Ovary (tissue), 9 donors: ENCODE results near the gene ATXN3. TPM values are rescaled to one million over a fixed set of nuclear protein-coding genes. Genes with fewer than 3 reads are reported as not detected.

Source experiments
- DNase-seq, 5 donors: peaks; one replicate each; pipeline ENCODE4 v3.0.0-alpha.2; 2019 to 2020
- H3K27ac ChIP-seq, 2 donors: fragments of 200-600 bp; one replicate each; pipeline versions ENCODE4 v1.5.1 to v1.8.0; 2019 to 2022
- H3K27me3 ChIP-seq: fragments of 200-600 bp; one replicate; pipeline ENCODE4 v1.8.0; 2022
- H3K36me3 ChIP-seq: fragments of 200-600 bp; sonication (generic); one replicate; pipeline ENCODE4 v1.5.1; 2019
- H3K4me1 ChIP-seq: one replicate; pipeline ENCODE4 v1.8.1; 2013; ENCODE audit warnings: mild to moderate bottlenecking, moderate library complexity; ENCODE audit not compliant: insufficient read depth
- H3K4me3 ChIP-seq: fragments of 200-600 bp; sonication (generic); one replicate; pipeline ENCODE4 v1.5.1; 2017
- H3K9me3 ChIP-seq, 2 donors: fragments of 200-600 bp in 1 of 2; sonication (generic) in 1 of 2; one replicate each; pipeline versions ENCODE4 v1.5.1 to v1.8.1; 2013 to 2019; ENCODE audit warnings: mild to moderate bottlenecking in 1 of 2, moderate library complexity in 1 of 2
- CTCF ChIP-seq, 3 donors: fragments of 450-650 bp in 2 of 3; fragments of 200-600 bp in 1 of 3; IDR thresholded peaks; one replicate each; pipeline versions ENCODE4 v1.5.1 to v1.8.0; 2016 to 2022; ENCODE audit warnings: antibody characterized with exemption in 3 of 3, mild to moderate bottlenecking in 1 of 3
- EP300 ChIP-seq: sonication (generic); formaldehyde crosslinking; IDR thresholded peaks from one replicate; pipeline ENCODE4 v1.6.1; 2017; ENCODE audit warnings: antibody characterized with exemption
- POLR2A ChIP-seq: fragments of 450-650 bp; IDR thresholded peaks from one replicate; pipeline ENCODE4 v1.6.1; 2017; ENCODE audit warnings: antibody characterized with exemption, mild to moderate bottlenecking, moderate library complexity
- WGBS, 3 donors: extraction: QIAGEN DNeasy Blood & Tissue Kit in 1 of 3; methylation state at CpG; one replicate each; pipeline versions ENCODE4 v1.1.5 to v1.1.7; 2013 to 2017; 5-methylcytosine and 5-hydroxymethylcytosine counted together
- intact Hi-C, 4 donors: fragments of 100-400 bp; cut with DNase I; formaldehyde crosslinking; loops; one replicate each; pipeline versions ENCODE4 v1.11.0 to v1.15.1; 2022 to 2023
- polyA plus RNA-seq, 2 donors: library from polyadenylated mRNA; stranded (reverse); fragments of 200-250 nt in 1 of 2; fragments of 350-450 nt in 1 of 2; fragmentation: Illumina TruSeq in 1 of 2; extraction: RNeasy Lipid Tissue Mini Kit (QIAGEN cat#74804) in 1 of 2; gene quantifications; one replicate each; pipeline ENCODE4 v1.2.3, GENCODE V29; 2013 to 2014
- total RNA-seq, 7 donors: library from RNA; depleted of rRNA in 2 of 7; stranded (reverse); fragments of >200 nt in 2 of 7; fragmentation: NEBNext Ultra II Directional in 3 of 7; extraction: Animal tissue kit (Norgen Biotek cat#: 25700) in 3 of 7; gene quantifications; one replicate each; pipeline versions ENCODE4 v1.1.0 to v1.2.4, GENCODE V29; 2016 to 2023
- donor health status: DM: no; HTN: no; CAD: no; lungs with moderate emphysema.
- donor health status: DM: no; HTN: no; CAD: no.
- donor health status: Bipolar disorder and iron deficiency.
- donor health status: DM: yes; HTN: yes; CAD: no.
- donor health status: DM: no; HTN: no; CAD: no.
- donor health status: DM: yes; HTN: yes; CAD: no.

The ATXN3 gene
- total and polyA plus RNA-seq, 9 donors: 11.9 to 35.8 (median 28.8) TPM

GRCh38 chr14:92010644-92011043 lies 95.7 kb downstream of the ATXN3 start:
- no peaks in the 10 kb centered on the region for H3K9me3 ChIP-seq
- 97 to 99% (median 98%) methylated on average over 3 of the region's 3 CpGs for WGBS, 3 donors
- H3K36me3 ChIP-seq: no peaks in the 10 kb centered on the region
- TF ChIP-seq EP300 (no peak), CTCF (IDR thresholded peaks at IDR 0.05) (no peak), POLR2A (no peak)
- intact Hi-C loops: no loop called here
- no peaks in the 10 kb centered on the region for H3K4me1 ChIP-seq
- no peak overlapping the region for H3K27ac ChIP-seq
- no peaks in the 10 kb centered on the region for H3K27me3 ChIP-seq
- DNase-seq: no peak
- no peak overlapping the region for H3K4me3 ChIP-seq

GRCh38 chr14:92009604-92010003 lies 96.8 kb downstream of the ATXN3 start:
- Histone ChIP-seq H3K36me3 (no peaks in the 10 kb centered on the region), H3K9me3 (no peaks in the 10 kb centered on the region), H3K4me1 (no peaks in the 10 kb centered on the region), H3K4me3 (no peak overlapping the region), H3K27ac (no peak overlapping the region), H3K27me3 (no peaks in the 10 kb centered on the region)
- TF ChIP-seq CTCF (IDR thresholded peaks at IDR 0.05) (no peak), EP300 (no peak), POLR2A (no peak)
- intact Hi-C loops: no loop called here
- WGBS, 3 donors: 15 to 37% (median 27%) methylated on average over 1 of the region's 1 CpG
- no peak for DNase-seq

Other genes with a start within 250 kb of the ATXN3 start
- gene TC2N, start 239.0 kb downstream of the ATXN3 start, total RNA-seq: 10 to 100 TPM in 4 of 7 donors, 1 to 10 TPM in 3; 2.2 to 81.7 (median 14.7) TPM
- gene TC2N, start 239.0 kb downstream of the ATXN3 start, polyA plus RNA-seq: 10 to 100 TPM in 1 of 2 donors, 1 to 10 TPM in 1; 5.4 to 12.4 TPM
- gene FBLN5, start 158.9 kb downstream of the ATXN3 start, total RNA-seq: 100 to 1,000 TPM in 4 of 7 donors, 10 to 100 TPM in 3; 39.2 to 187 (median 137) TPM
- 100 to 1,000 TPM in 1 of 2 donors, 10 to 100 TPM in 1; 90.7 to 353 TPM for gene FBLN5, start 158.9 kb downstream of the ATXN3 start, polyA plus RNA-seq
- 10 to 100 TPM; 19.3 to 63.8 (median 51.3) TPM for gene TRIP11, start 66.5 kb downstream of the ATXN3 start, total RNA-seq
- 10 to 100 TPM in 1 of 2 donors, 1 to 10 TPM in 1; 7.3 to 13.3 TPM for gene TRIP11, start 66.5 kb downstream of the ATXN3 start, polyA plus RNA-seq
- gene NDUFB1, start 15.1 kb upstream of the ATXN3 start, total RNA-seq: 100 to 1,000 TPM in 3 of 7 donors, 10 to 100 TPM in 4; 76.7 to 481 (median 87.4) TPM
- 100 to 1,000 TPM; 302 to 369 TPM for gene NDUFB1, start 15.1 kb upstream of the ATXN3 start, polyA plus RNA-seq
- gene CPSF2, start 15.4 kb upstream of the ATXN3 start, total RNA-seq: 10 to 100 TPM; 12.8 to 61.9 (median 50.9) TPM
- gene CPSF2, start 15.4 kb upstream of the ATXN3 start, polyA plus RNA-seq: 10 to 100 TPM in 1 of 2 donors, 1 to 10 TPM in 1; 9.2 to 21.9 TPM
- under 1 TPM; 0.11 to 0.61 (median 0.24) TPM for gene SLC24A4, start 216.6 kb upstream of the ATXN3 start, total RNA-seq
- gene SLC24A4, start 216.6 kb upstream of the ATXN3 start, polyA plus RNA-seq: under 1 TPM; 0.10 to 0.98 TPM